ENCODE data around the gene STAT3.

DNA sequence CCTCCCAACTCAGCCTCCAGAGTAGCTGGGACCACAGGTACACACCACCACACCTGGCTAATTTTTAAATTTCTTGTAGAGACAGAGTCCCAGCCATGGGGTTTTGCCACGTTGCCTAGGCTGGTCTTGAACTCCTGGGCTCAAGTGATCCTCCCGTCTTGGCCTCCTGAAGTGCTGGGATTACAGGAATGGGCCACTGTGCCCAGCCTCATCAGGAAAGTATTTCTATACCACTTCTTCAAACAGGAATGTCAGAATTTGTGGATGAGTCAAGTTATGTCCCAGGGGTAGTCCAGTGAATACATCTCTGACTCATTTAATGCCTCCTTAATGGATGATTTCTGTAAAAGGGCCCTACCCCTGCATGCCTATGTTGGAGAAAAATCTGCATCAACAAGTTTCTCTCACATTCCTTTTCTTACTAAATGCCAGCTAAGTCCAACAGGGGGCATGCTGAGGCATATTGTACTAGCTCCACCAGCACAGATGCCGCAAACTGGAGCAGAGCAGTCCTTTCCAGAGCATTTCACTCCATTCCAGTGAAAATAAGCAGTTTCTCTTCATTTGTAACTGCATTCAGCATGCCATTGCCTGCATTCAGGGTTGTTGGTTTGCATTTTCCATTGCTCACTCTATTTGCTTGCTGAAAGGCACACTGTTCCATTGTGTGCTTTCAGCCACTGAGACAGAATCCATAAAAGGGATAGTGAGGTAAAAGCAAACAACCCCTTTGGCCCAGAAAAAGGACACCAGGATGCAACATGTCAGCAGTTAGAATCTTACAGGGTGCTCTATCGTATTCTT is 40.1 kb upstream of the STAT3 start:
- TF ChIP-seq, protein P1, sequence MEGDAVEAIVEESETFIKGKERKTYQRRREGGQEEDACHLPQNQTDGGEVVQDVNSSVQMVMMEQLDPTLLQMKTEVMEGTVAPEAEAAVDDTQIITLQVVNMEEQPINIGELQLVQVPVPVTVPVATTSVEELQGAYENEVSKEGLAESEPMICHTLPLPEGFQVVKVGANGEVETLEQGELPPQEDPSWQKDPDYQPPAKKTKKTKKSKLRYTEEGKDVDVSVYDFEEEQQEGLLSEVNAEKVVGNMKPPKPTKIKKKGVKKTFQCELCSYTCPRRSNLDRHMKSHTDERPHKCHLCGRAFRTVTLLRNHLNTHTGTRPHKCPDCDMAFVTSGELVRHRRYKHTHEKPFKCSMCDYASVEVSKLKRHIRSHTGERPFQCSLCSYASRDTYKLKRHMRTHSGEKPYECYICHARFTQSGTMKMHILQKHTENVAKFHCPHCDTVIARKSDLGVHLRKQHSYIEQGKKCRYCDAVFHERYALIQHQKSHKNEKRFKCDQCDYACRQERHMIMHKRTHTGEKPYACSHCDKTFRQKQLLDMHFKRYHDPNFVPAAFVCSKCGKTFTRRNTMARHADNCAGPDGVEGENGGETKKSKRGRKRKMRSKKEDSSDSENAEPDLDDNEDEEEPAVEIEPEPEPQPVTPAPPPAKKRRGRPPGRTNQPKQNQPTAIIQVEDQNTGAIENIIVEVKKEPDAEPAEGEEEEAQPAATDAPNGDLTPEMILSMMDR (IDR thresholded peaks at IDR 0.05; ENCODE audit: low read depth, low read length), result peak; percentile 66
- no peak for TF ChIP-seq POLR2A (IDR thresholded peaks at IDR 0.05; ENCODE audit: extremely low read depth, insufficient read length)
